HEK293 (cell line): ENCODE results near the gene MYLK2.

Experiments
- CTCF ChIA-PET: fragments of 350-600 bp; formaldehyde crosslinking; extraction: SDS; loops from one replicate; lab custom pipeline; 2021; ENCODE audit warnings: antibody characterized with exemption; lab: Yijun Ruan, JAX
- POLR2A ChIA-PET: fragments of 300-600 bp; formaldehyde crosslinking; extraction: SDS; loops from one replicate; lab custom pipeline; 2020; ENCODE audit warnings: antibody characterized with exemption, inconsistent platforms; lab: Yijun Ruan, JAX
- H3K27ac ChIP-seq: fragments of 200-500 bp; sonication (Bioruptor generic); 2 replicates; pipeline ENCODE4 v1.5.1; 2014; ENCODE audit warnings: low read depth, low read length, control low read depth, inconsistent platforms; ENCODE audit errors: extremely low read depth
- H3K36me3 ChIP-seq, 2 experiments: fragments of 200-500 bp in 1 of 2; sonication (Bioruptor generic) in 1 of 2; 1 replicate in 1 of 2; 2 replicates in 1 of 2; pipeline ENCODE4 v1.5.1; 2014 to 2017; ENCODE audit warnings: inconsistent platforms in 2 of 2, low read length in 2 of 2; ENCODE audit not compliant: control insufficient read depth in 2 of 2, insufficient read depth in 1 of 2
- H3K4me1 ChIP-seq: fragments of 200-500 bp; sonication (Bioruptor generic); 2 replicates; pipeline ENCODE4 v1.5.1; 2014; ENCODE audit warnings: mild to moderate bottlenecking, low read length, inconsistent platforms; ENCODE audit not compliant: control insufficient read depth, insufficient read depth
- H3K4me3 ChIP-seq: 2 replicates; pipeline ENCODE4 v1.5.1; 2011; ENCODE audit warnings: low read depth, mild to moderate bottlenecking, control low read depth, low read length, moderate library complexity
- H3K9me3 ChIP-seq: fragments of 200-500 bp; sonication (Bioruptor generic); 2 replicates; pipeline ENCODE4 v1.5.1; 2014; ENCODE audit warnings: low read depth, low read length, inconsistent platforms; ENCODE audit not compliant: control insufficient read depth, insufficient read depth
- GFI1B ChIP-seq: fragments of 450-650 bp; formaldehyde crosslinking; IDR thresholded peaks from 2 replicates; pipeline ENCODE4 v1.5.1; 2016; ENCODE audit warnings: missing biosample characterization, missing genetic modification characterization
- GLIS1 ChIP-seq: fragments of 450-650 bp; formaldehyde crosslinking; IDR thresholded peaks from 2 replicates; pipeline ENCODE4 v1.5.1; 2016; ENCODE audit warnings: missing biosample characterization, missing genetic modification characterization
- GLIS2 ChIP-seq: fragments of 450-650 bp; formaldehyde crosslinking; IDR thresholded peaks from 2 replicates; pipeline ENCODE4 v1.5.1; 2016; ENCODE audit warnings: missing biosample characterization, missing genetic modification characterization
- HOXD13 ChIP-seq: sonication (generic); formaldehyde crosslinking; IDR thresholded peaks from 2 replicates; pipeline ENCODE4 v1.8.0; 2022; ENCODE audit warnings: missing genetic modification reagents, borderline replicate concordance
- IKZF3 ChIP-seq: fragments of 450-650 bp; IDR thresholded peaks from 2 replicates; pipeline ENCODE4 v1.5.0; 2018; ENCODE audit warnings: missing biosample characterization, mild to moderate bottlenecking, missing genetic modification characterization, moderate library complexity
- KLF16 ChIP-seq: fragments of 450-650 bp; formaldehyde crosslinking; IDR thresholded peaks from 2 replicates; pipeline ENCODE4 v1.5.1; 2017; ENCODE audit warnings: missing biosample characterization, missing genetic modification characterization
- MYNN ChIP-seq: fragments of 450-650 bp; formaldehyde crosslinking; IDR thresholded peaks from 2 replicates; pipeline ENCODE4 v1.5.1; 2016; ENCODE audit warnings: missing biosample characterization, missing genetic modification characterization, borderline replicate concordance
- PRDM1 ChIP-seq: fragments of 450-650 bp; formaldehyde crosslinking; IDR thresholded peaks from 2 replicates; pipeline ENCODE4; 2016; ENCODE audit warnings: missing biosample characterization, missing genetic modification characterization
- SALL2 ChIP-seq: fragments of 450-650 bp; formaldehyde crosslinking; IDR thresholded peaks from 2 replicates; pipeline ENCODE4 v1.5.0; 2017; ENCODE audit warnings: missing biosample characterization, mild to moderate bottlenecking, missing genetic modification characterization, borderline replicate concordance
- SP7 ChIP-seq: fragments of 450-650 bp; formaldehyde crosslinking; IDR thresholded peaks from 2 replicates; pipeline ENCODE4 v1.5.1; 2016; ENCODE audit warnings: missing biosample characterization, missing genetic modification characterization
- ZBTB1 ChIP-seq: fragments of 450-650 bp; formaldehyde crosslinking; IDR thresholded peaks from 2 replicates; pipeline ENCODE4 v1.5.1; 2016; ENCODE audit warnings: missing biosample characterization, missing genetic modification characterization
- ZFP3 ChIP-seq: fragments of 450-650 bp; formaldehyde crosslinking; IDR thresholded peaks from 2 replicates; pipeline ENCODE4 v1.5.1; 2016; ENCODE audit warnings: low read depth, missing biosample characterization, missing genetic modification characterization
- ZFP41 ChIP-seq: fragments of 450-650 bp; formaldehyde crosslinking; IDR thresholded peaks from 2 replicates; pipeline ENCODE4 v1.5.1; 2016; ENCODE audit warnings: missing biosample characterization, missing genetic modification characterization, borderline replicate concordance
- ZNF112 ChIP-seq: fragments of 450-650 bp; formaldehyde crosslinking; IDR thresholded peaks from 2 replicates; pipeline ENCODE4 v1.5.0; 2017; ENCODE audit warnings: missing biosample characterization, missing genetic modification characterization
- ZNF132 ChIP-seq: fragments of 450-650 bp; formaldehyde crosslinking; IDR thresholded peaks from 2 replicates; pipeline ENCODE4 v1.5.1; 2017; ENCODE audit warnings: missing biosample characterization, missing genetic modification characterization, borderline replicate concordance
- ZNF155 ChIP-seq: fragments of 450-650 bp; formaldehyde crosslinking; IDR thresholded peaks from 2 replicates; pipeline ENCODE4 v1.5.1; 2016; ENCODE audit warnings: missing biosample characterization, missing genetic modification characterization
- ZNF169 ChIP-seq: fragments of 450-650 bp; formaldehyde crosslinking; IDR thresholded peaks from 2 replicates; pipeline ENCODE4 v1.5.1; 2016; ENCODE audit warnings: missing biosample characterization, missing genetic modification characterization
- ZNF184 ChIP-seq: fragments of 450-650 bp; IDR thresholded peaks from 2 replicates; pipeline ENCODE4 v1.5.1; 2018; ENCODE audit warnings: missing biosample characterization, mild to moderate bottlenecking, missing genetic modification characterization
- ZNF223 ChIP-seq: fragments of 450-650 bp; formaldehyde crosslinking; IDR thresholded peaks from 2 replicates; pipeline ENCODE4 v1.5.1; 2016; ENCODE audit warnings: missing biosample characterization, missing genetic modification characterization
- ZNF23 ChIP-seq: fragments of 450-650 bp; formaldehyde crosslinking; IDR thresholded peaks from 2 replicates; pipeline ENCODE4 v1.5.1; 2016; ENCODE audit warnings: missing biosample characterization, missing genetic modification characterization, borderline replicate concordance
- ZNF266 ChIP-seq: fragments of 450-650 bp; formaldehyde crosslinking; IDR thresholded peaks from 2 replicates; pipeline ENCODE4 v1.5.1; 2016; ENCODE audit warnings: missing biosample characterization, missing genetic modification characterization, low read depth
- ZNF423 ChIP-seq: fragments of 450-650 bp; formaldehyde crosslinking; IDR thresholded peaks from 2 replicates; pipeline ENCODE4 v1.5.1; 2016; ENCODE audit warnings: missing biosample characterization, missing genetic modification characterization
- ZNF48 ChIP-seq: fragments of 450-650 bp; formaldehyde crosslinking; IDR thresholded peaks from 2 replicates; pipeline ENCODE4 v1.5.1; 2016; ENCODE audit warnings: missing biosample characterization, missing genetic modification characterization
- ZNF510 ChIP-seq: fragments of 450-650 bp; formaldehyde crosslinking; IDR thresholded peaks from 2 replicates; pipeline ENCODE4 v1.5.1; 2018; ENCODE audit warnings: mild to moderate bottlenecking, missing genetic modification characterization, missing biosample characterization; ENCODE audit not compliant: insufficient replicate concordance
- ZNF544 ChIP-seq: fragments of 450-650 bp; formaldehyde crosslinking; IDR thresholded peaks from 2 replicates; pipeline ENCODE4 v1.5.0; 2017; ENCODE audit warnings: missing biosample characterization, missing genetic modification characterization
- ZNF560 ChIP-seq: fragments of 450-650 bp; formaldehyde crosslinking; IDR thresholded peaks from 2 replicates; pipeline ENCODE4 v1.5.1; 2017; ENCODE audit warnings: missing biosample characterization, missing genetic modification characterization, borderline replicate concordance
- ZNF561 ChIP-seq: fragments of 450-650 bp; IDR thresholded peaks from 2 replicates; pipeline ENCODE4 v1.5.1; 2018; ENCODE audit warnings: missing biosample characterization, missing genetic modification characterization, borderline replicate concordance
- ZNF600 ChIP-seq: fragments of 450-650 bp; formaldehyde crosslinking; IDR thresholded peaks from 2 replicates; pipeline ENCODE4 v1.5.1; 2016; ENCODE audit warnings: missing biosample characterization, missing genetic modification characterization
- ZNF658 ChIP-seq: fragments of 450-650 bp; formaldehyde crosslinking; IDR thresholded peaks from 2 replicates; pipeline ENCODE4; 2016; ENCODE audit warnings: missing biosample characterization, missing genetic modification characterization
- ZNF768 ChIP-seq: fragments of 450-650 bp; formaldehyde crosslinking; IDR thresholded peaks from 2 replicates; pipeline ENCODE4 v1.5.1; 2018; ENCODE audit warnings: missing biosample characterization, mild to moderate bottlenecking, missing genetic modification characterization
- ZSCAN16 ChIP-seq: fragments of 450-650 bp; formaldehyde crosslinking; IDR thresholded peaks from 2 replicates; pipeline ENCODE4 v1.5.1; 2016; ENCODE audit warnings: missing biosample characterization, missing genetic modification characterization
- TF ChIP-seq, protein P1 (sequence below): fragments of 450-650 bp; formaldehyde crosslinking; IDR thresholded peaks from 2 replicates; pipeline ENCODE4 v1.5.1; 2016; ENCODE audit warnings: missing biosample characterization, missing genetic modification characterization
- TF ChIP-seq, protein P2 (sequence below): IDR thresholded peaks from 2 replicates; pipeline ENCODE4 v1.6.1; 2011; ENCODE audit warnings: mild to moderate bottlenecking, low read depth, low read length, borderline replicate concordance

The MYLK2 gene

DNA sequence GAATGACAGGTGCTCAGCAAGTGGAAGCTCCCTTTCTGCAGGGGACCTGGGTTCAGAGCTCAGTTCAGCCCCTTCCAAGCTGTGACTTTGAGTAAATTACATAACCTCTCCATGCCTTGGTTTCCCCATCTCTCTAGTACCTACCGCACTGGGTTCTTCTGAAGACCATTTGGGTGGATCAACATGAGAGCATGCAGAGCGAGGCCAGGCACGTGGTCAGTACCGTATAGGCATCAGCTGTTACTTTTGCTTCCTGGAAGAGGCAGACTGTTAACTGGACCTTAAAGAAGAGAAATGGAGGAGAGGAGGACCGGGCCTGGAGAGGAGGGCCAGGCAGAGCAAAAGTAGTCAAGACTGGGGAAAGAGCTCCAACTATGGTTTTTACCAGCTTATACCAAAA, 1.7 kb upstream of the MYLK2 start (continued):
- no peak for TF ChIP-seq ZNF560
- no peak for TF ChIP-seq SP7
- TF ChIP-seq ZNF223 (tag by site-specific recombination): no peak
- TF ChIP-seq ZNF266 (tag by site-specific recombination): no peak
- TF ChIP-seq ZNF23: no peak
- TF ChIP-seq ZSCAN16 (tag by site-specific recombination): no peak
- TF ChIP-seq KLF16 (tag by site-specific recombination): no peak
- TF ChIP-seq ZNF544: no peak
- TF ChIP-seq GFI1B (tag by site-specific recombination): no peak
- no peak for TF ChIP-seq ZNF768 (tag by site-specific recombination)

DNA sequence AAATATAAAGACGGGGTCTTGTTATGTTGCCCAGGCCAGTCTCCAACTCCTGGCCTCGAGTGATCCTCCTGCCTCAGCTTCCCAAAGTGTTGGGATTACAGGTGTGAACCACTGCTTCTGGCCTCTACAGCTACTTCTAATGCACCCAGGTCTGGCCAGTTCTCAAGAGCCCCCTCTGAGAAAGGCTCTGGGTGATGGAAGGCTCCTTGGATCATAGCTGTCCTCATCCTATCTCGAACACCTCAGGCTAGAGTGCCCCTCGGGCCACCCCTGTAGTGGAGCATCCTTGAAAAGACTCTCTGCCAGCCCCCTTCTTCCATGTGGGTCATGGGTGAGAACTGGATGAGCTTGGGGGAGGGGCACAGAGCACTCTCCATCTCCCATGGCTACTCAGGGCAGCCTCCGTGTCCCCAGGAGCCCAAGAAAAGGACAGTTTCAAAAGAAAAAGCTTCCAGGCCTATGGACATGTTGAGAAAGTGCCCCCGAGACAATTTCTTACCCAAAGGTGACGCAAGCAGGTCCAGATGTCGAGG, 714 bp upstream of the MYLK2 start:
- TF ChIP-seq ZNF169 (tag by site-specific recombination) (no peak), GLIS2 (no peak), IKZF3 (tag by site-specific recombination) (no peak), ZNF658 (tag by site-specific recombination) (no peak), ZNF112 (tag by site-specific recombination) (no peak), MYNN (no peak), ZNF48 (tag by site-specific recombination) (no peak), GLIS1 (tag by site-specific recombination) (no peak), ZFP3 (tag by site-specific recombination) (no peak), HOXD13 (CRISPR knock-in tag) (no peak)
- H3K4me1 ChIP-seq: no peaks in the 10 kb centered on the region
- no peaks in the 10 kb centered on the region for H3K36me3 ChIP-seq
- H3K27ac ChIP-seq: no peak overlapping the region
- CTCF ChIA-PET: interaction anchor here (1.8 to 2.5 kb wide), 3 partner anchors 15 to 35 kb away, joined by 9 to 10 read pairs (median 10); no protein-coding TSS in a partner anchor
- POLR2A ChIA-PET: no interaction called here
- no peak overlapping the region for H3K4me3 ChIP-seq
- H3K9me3 ChIP-seq: no peaks in the 10 kb centered on the region

DNA sequence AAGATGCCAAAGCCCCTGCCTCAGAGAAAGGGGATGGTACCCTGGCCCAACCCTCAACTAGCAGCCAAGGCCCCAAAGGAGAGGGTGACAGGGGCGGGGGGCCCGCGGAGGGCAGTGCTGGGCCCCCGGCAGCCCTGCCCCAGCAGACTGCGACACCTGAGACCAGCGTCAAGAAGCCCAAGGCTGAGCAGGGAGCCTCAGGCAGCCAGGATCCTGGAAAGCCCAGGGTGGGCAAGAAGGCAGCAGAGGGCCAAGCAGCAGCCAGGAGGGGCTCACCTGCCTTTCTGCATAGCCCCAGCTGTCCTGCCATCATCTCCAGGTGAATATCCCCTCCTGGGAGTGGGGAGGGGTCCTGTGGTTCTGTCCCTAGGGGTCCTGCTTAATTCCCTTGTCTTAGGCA, 1.1 kb downstream of the MYLK2 start:
- POLR2A ChIA-PET: no interaction called here
- CTCF ChIA-PET: interaction anchor here (1.4 to 2.5 kb wide), 2 partner anchors 34 to 133 kb away, joined by 3 to 9 read pairs; no protein-coding TSS in a partner anchor
- no peak overlapping the region for H3K4me3 ChIP-seq
- H3K9me3 ChIP-seq: no peaks in the 10 kb centered on the region
- no peak for TF ChIP-seq ZNF768 (tag by site-specific recombination)
- no peak for TF ChIP-seq ZNF510
- TF ChIP-seq ZNF600: no peak
- TF ChIP-seq, protein P1, sequence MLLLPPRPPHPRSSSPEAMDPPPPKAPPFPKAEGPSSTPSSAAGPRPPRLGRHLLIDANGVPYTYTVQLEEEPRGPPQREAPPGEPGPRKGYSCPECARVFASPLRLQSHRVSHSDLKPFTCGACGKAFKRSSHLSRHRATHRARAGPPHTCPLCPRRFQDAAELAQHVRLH (tag by site-specific recombination): no peak
- no peak for TF ChIP-seq ZNF132 (tag by site-specific recombination)
- no peak for TF ChIP-seq ZNF544
- TF ChIP-seq ZNF155 (tag by site-specific recombination): no peak
- TF ChIP-seq, protein P2, sequence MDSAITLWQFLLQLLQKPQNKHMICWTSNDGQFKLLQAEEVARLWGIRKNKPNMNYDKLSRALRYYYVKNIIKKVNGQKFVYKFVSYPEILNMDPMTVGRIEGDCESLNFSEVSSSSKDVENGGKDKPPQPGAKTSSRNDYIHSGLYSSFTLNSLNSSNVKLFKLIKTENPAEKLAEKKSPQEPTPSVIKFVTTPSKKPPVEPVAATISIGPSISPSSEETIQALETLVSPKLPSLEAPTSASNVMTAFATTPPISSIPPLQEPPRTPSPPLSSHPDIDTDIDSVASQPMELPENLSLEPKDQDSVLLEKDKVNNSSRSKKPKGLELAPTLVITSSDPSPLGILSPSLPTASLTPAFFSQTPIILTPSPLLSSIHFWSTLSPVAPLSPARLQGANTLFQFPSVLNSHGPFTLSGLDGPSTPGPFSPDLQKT: no peak
- no peak for TF ChIP-seq PRDM1
- TF ChIP-seq ZBTB1 (tag by site-specific recombination): no peak
- no peak for TF ChIP-seq ZNF184 (tag by site-specific recombination)
- TF ChIP-seq SALL2 (tag by site-specific recombination): no peak
- TF ChIP-seq ZFP41 (tag by site-specific recombination): no peak
- TF ChIP-seq ZNF423 (tag by site-specific recombination): no peak
- no peak for TF ChIP-seq ZNF561
- H3K4me1 ChIP-seq: no peaks in the 10 kb centered on the region
- no peak overlapping the region for H3K27ac ChIP-seq
- H3K36me3 ChIP-seq: no peaks in the 10 kb centered on the region
